ENCODE results near the gene IFITM5.

GRCh38 chr11:331358-332060, 32.2 kb upstream of the IFITM5 start:
- TF ChIP-seq CTCF (IDR thresholded peaks at IDR 0.05; ENCODE audit: low read depth, low read length, poor library complexity, severe bottlenecking), result no peak
- TF ChIP-seq EZH2phosphoT487 (IDR thresholded peaks at IDR 0.05; ENCODE audit: borderline replicate concordance, low read length), result no peak

All from DOHH2 (cell line).